AG10803 (cell line): ENCODE data around the gene GGT5.

ENCODE experiments used
- DNase-seq: peaks from one replicate; pipeline ENCODE4 v3.0.0; 2010; ENCODE audit warnings: low read depth
- H3K4me3 ChIP-seq: 2 replicates; pipeline ENCODE4 v1.5.1; 2011; ENCODE audit warnings: mild to moderate bottlenecking, low read length, control low read depth
- TF ChIP-seq, protein P1 (sequence below): conservative IDR thresholded peaks from 2 replicates; pipeline ENCODE4 v1.5.1; 2011; ENCODE audit warnings: mild to moderate bottlenecking, low read length, control low read depth, inconsistent platforms

The GGT5 gene

DNA sequence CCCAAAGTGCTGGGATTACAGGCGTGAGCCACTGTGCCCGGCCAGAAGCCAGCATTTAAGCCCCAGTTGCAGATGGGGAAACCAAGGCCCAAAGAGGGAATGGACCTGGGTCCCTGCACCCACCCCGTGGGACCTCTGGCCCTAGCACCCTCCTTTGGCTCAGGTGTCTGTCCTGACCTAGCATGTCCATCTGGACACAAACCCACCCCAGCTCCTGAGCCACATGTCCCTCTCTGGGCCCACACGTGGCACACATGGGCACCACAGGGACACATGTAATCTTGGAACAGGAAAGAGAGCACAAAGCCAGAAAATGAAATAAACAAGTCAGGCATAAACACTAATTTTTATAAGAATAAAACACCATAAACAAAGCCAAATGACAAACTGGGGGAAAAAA lies 9.6 kb downstream of the GGT5 start:
- no peak for DNase-seq
- TF ChIP-seq, protein P1, sequence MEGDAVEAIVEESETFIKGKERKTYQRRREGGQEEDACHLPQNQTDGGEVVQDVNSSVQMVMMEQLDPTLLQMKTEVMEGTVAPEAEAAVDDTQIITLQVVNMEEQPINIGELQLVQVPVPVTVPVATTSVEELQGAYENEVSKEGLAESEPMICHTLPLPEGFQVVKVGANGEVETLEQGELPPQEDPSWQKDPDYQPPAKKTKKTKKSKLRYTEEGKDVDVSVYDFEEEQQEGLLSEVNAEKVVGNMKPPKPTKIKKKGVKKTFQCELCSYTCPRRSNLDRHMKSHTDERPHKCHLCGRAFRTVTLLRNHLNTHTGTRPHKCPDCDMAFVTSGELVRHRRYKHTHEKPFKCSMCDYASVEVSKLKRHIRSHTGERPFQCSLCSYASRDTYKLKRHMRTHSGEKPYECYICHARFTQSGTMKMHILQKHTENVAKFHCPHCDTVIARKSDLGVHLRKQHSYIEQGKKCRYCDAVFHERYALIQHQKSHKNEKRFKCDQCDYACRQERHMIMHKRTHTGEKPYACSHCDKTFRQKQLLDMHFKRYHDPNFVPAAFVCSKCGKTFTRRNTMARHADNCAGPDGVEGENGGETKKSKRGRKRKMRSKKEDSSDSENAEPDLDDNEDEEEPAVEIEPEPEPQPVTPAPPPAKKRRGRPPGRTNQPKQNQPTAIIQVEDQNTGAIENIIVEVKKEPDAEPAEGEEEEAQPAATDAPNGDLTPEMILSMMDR, result no peak
- no peak overlapping the region for H3K4me3 ChIP-seq

DNA sequence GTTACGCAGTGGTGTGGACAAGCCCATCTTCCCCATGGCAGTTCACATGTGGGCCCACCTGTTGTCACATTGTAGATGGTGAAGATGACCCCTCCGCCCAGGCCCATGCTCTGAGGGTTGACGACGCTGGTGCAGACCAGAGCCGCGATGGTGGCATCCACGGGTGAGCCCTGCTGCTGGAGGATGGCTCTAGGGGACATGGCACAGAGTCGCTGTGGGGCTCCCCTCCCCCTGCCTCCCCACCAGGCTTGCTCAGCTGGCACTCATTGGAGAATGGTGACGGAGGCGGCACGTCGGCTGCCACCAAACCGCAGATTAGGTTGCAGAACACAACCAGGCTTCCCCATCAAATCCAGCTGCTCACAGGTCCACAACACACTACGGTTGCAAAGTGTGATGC lies 11.1 kb downstream of the GGT5 start:
- DNase-seq, result no peak
- no peak overlapping the region for H3K4me3 ChIP-seq
- TF ChIP-seq, protein P1, result no peak

DNA sequence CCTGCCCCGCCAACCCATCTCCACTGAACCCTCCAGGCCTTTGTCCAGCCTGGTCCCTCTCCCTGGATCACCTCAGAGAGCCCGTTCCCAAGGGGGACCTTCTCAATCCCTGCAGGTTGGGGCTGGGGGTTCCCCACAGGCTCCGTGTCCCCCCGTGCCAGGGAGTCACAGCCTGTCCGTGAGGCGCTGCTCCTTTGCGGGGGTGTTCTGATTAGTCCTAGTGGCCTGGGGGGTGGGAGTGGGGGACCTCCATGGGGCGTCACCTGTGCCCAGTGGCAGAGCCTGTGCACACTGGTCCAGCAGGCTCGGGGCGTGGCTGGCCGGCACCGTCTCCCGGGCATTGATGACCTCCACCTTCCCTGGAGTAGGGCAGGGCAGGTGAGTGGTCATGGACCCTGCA lies 11.6 kb downstream of the GGT5 start:
- DNase-seq, result no peak
- TF ChIP-seq, protein P1, result no peak
- H3K4me3 ChIP-seq, result no peak overlapping the region

DNA sequence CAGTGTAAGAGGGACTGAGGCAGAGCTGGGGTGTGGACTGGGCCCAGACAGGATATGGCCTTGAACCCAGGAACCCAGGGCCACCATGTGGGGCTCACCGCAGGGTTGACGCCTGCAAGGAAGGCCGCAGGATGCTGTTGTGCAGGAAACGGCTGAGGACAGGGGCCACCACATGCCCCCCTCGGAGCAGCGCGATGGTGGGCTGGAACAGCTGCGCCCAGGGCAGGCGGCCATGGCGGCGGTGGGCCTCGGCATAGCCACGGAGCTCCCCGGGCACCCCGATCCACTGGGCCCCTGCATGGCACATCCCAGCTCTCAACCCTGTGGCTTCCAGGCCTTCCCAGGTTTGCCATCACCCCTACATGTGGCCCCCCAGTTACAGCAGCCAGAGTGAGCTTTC lies 12.2 kb downstream of the GGT5 start:
- TF ChIP-seq, protein P1, result no peak
- DNase-seq, result no peak
- no peak overlapping the region for H3K4me3 ChIP-seq

DNA sequence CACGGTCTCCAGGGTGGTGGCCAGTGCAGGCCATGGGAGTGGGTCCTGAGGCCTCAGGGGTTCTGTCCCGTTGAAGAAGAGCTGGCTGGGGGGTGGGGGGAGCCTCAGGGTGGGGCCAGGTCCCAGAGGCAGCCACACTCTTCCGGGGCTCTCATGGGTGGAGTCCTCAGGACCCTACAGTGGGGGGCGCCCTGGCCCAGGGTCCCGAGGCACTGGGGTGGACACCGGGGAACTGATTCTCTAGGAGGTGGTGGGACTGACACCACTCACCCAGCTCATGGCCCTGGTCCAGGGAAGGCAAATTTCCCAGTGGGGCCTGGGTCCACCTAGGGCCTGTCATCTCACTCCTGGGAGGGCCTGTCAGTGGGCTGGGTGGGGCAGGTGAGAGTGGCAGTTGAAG lies 12.8 kb downstream of the GGT5 start:
- DNase-seq, result no peak
- H3K4me3 ChIP-seq, result no peak overlapping the region
- TF ChIP-seq, protein P1, result no peak

DNA sequence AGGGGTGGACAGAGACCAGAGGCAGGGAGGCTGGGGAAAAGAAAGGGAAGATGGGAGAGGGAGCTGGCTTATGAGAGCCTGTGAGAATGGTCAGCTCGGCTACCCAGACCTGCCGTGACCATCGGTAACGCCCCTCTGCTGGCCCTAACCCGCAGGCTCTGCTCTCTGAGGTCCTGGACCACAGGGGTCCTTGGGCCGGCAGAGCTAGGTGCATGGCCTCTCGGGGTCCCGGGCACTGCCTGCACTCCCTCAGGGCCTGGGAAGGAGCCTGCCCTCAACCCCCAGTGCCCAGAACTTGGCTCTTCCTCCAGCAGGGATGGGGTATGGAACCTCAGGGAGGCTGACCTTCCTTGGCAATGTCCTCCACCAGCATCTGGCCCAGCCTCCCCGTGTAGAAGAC lies 13.2 kb downstream of the GGT5 start:
- DNase-seq, result no peak
- no peak overlapping the region for H3K4me3 ChIP-seq
- TF ChIP-seq, protein P1, result no peak

DNA sequence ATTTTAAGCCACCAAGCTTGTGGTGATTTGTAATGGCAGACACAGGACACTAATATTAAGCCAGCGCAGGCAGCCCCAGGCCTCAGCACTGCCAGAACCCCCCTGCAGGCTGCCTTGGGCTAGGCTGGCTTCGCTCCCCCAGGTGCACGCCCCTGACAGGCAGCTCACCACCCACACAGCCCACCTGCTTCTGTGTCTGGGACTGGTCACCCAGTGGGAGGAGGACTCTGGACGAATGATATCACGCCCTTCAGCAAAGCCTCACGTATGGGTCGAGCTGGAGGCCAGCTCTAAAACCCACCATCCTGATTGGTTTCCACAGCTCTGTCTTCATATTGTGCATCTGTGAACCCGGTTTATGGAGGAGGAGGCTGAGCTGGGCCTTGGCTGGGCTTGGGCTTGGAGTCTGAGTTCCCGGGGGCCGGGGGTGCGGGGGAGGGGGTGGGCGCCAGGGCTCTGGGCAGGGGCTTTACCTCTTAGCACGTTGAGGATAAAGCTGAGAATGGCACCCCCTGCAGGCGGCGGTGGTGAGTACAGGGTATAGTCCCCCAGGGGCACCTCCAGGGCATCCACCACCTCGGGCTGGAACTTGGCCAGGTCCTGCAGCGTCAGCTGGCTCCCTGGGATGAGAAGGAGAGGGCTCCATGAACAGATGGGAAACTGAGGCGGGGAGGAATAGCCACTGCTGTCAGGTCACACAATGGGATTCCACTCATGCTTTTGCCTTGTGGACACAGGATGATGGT lies 13.8 kb downstream of the GGT5 start:
- no peak overlapping the region for H3K4me3 ChIP-seq
- no peak for DNase-seq
- TF ChIP-seq, protein P1, result peak; percentile 18; the same call in 1 of the 2 replicates
